Measurements from ENCODE around the gene USP40.

DNA sequence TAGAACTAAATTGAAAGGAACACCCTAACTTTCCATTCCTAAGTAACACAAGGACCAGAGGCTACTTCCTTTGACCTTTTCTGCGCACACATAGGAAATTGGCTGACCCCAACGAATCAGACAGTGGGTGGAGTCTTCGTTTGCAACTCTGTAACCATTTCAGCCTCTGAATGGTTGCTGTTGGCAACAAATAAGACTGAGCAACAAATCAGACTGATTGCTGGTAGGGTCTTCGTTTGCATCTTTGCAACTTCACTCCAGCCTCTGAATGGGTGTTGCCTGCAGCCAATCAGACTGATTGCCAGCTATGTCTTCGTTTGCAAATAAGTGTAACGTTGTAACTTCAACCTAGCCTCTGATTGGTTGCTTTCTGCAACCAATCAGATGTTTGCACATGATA is 34.6 kb downstream of the USP40 start:
- TF ChIP-seq, protein P1, sequence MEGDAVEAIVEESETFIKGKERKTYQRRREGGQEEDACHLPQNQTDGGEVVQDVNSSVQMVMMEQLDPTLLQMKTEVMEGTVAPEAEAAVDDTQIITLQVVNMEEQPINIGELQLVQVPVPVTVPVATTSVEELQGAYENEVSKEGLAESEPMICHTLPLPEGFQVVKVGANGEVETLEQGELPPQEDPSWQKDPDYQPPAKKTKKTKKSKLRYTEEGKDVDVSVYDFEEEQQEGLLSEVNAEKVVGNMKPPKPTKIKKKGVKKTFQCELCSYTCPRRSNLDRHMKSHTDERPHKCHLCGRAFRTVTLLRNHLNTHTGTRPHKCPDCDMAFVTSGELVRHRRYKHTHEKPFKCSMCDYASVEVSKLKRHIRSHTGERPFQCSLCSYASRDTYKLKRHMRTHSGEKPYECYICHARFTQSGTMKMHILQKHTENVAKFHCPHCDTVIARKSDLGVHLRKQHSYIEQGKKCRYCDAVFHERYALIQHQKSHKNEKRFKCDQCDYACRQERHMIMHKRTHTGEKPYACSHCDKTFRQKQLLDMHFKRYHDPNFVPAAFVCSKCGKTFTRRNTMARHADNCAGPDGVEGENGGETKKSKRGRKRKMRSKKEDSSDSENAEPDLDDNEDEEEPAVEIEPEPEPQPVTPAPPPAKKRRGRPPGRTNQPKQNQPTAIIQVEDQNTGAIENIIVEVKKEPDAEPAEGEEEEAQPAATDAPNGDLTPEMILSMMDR (optimal IDR thresholded peaks at IDR 0.05 in 1 of 3, IDR thresholded peaks at IDR 0.05 in 1 of 3, conservative IDR thresholded peaks at IDR 0.05 in 1 of 3; ENCODE audit: extremely low read depth in 1 of 3, insufficient read depth in 2 of 3, low read length in 3 of 3), result no peak
- TF ChIP-seq EZH2 (IDR thresholded peaks at IDR 0.05; ENCODE audit: low read length), result no peak

Measured in keratinocyte (primary cell).